Erythroblast (primary cell): ENCODE data around the gene LTV1.
"Not testable (repeated sequence)": the region's sequence is repeated elsewhere in the genome, so short reads cannot be mapped to it uniquely, and the experiment has no call there.

Experiments used
- GATA1 ChIP-seq: IDR thresholded peaks from 2 replicates; pipeline ENCODE4 v1.6.1; 2011; ENCODE audit warnings: low read depth, mild to moderate bottlenecking, control low read depth, low read length, moderate library complexity
- POLR2A ChIP-seq: IDR thresholded peaks from 2 replicates; pipeline ENCODE4 v1.6.1; 2011; ENCODE audit warnings: mild to moderate bottlenecking, low read length

DNA sequence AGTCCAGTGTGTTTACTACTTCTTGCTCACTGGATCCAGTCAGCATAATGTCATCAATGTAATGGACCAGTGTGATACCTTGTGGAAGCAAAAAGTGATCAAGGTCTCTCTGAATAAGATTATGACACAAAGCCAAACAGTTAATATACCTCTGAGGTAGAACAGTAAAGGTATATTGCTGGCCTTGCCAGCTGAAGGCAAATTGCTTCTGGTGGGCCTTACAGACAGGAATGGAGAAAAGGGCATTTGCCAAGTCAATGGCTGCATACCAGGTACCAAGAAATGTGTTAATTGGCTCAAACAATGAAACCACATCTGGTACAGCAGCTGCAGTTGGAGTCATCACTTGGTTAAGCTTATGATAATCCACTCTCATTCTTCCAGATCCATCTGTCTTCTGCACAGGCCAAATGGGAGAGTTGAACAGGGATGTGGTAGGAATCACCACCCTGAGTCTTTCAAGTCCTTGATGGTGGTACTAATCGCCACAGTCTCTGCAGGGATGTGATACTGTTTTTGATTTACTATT lies 28.1 kb downstream of the LTV1 start:
- not testable (repeated sequence) for TF ChIP-seq POLR2A, GATA1
